DOHH2 (cell line): Measurements from ENCODE around the gene UBE2D2.
"Not testable (repeated sequence)": the region's sequence is repeated elsewhere in the genome, so short reads cannot be mapped to it uniquely, and the experiment has no call there.

Source experiments
- H3F3A ChIP-seq: fragments of 200-600 bp; sonication (generic), shearing (Covaris generic); 2 replicates; pipeline ENCODE4 v1.6.0; 2016; ENCODE audit warnings: antibody characterized with exemption, mild to moderate bottlenecking; ENCODE audit not compliant: control insufficient read depth, insufficient read depth
- H3K27ac ChIP-seq: fragments of 200-600 bp; sonication (generic); 2 replicates; pipeline ENCODE4 v1.5.1; 2014; ENCODE audit warnings: low read depth, mild to moderate bottlenecking, low read length, moderate library complexity
- H3K27me3 ChIP-seq: fragments of 200-600 bp; sonication (generic); 2 replicates; pipeline ENCODE4 v1.6.1; 2014; ENCODE audit warnings: mild to moderate bottlenecking, low read length, mixed read lengths; ENCODE audit not compliant: control insufficient read depth
- H3K36me3 ChIP-seq: fragments of 200-600 bp; sonication (generic); 2 replicates; pipeline ENCODE4 v1.6.1; 2014; ENCODE audit warnings: mild to moderate bottlenecking, low read length, moderate library complexity, mixed read lengths; ENCODE audit not compliant: control insufficient read depth
- H3K4me1 ChIP-seq: fragments of 200-600 bp; sonication (generic); 2 replicates; pipeline ENCODE4 v1.6.1; 2014; ENCODE audit warnings: mild to moderate bottlenecking, low read length, mixed read lengths; ENCODE audit not compliant: control insufficient read depth
- H3K4me2 ChIP-seq: fragments of 200-600 bp; sonication (generic); 2 replicates; pipeline ENCODE4 v1.6.0; 2014; ENCODE audit warnings: mild to moderate bottlenecking, low read length, moderate library complexity
- H3K4me3 ChIP-seq: fragments of 200-600 bp; sonication (generic); 2 replicates; pipeline ENCODE4 v1.5.1; 2014; ENCODE audit warnings: mild to moderate bottlenecking, low read length, mixed read lengths
- H3K79me2 ChIP-seq: fragments of 200-600 bp; sonication (generic); 2 replicates; pipeline ENCODE4 v1.6.1; 2014; ENCODE audit warnings: mild to moderate bottlenecking, low read length, mixed read lengths; ENCODE audit not compliant: control insufficient read depth
- H3K9me2 ChIP-seq: fragments of 200-600 bp; sonication (generic); replicated peaks from 2 replicates; pipeline ENCODE4 v1.6.1; 2014; ENCODE audit warnings: mild to moderate bottlenecking, low read length, mixed read lengths; ENCODE audit not compliant: control insufficient read depth
- H3K9me3 ChIP-seq: fragments of 200-600 bp; sonication (generic); 2 replicates; pipeline ENCODE4 v1.6.1; 2014; ENCODE audit warnings: antibody characterized with exemption, low read length, mixed read lengths; ENCODE audit not compliant: control insufficient read depth, insufficient read depth
- H4K20me1 ChIP-seq: fragments of 200-600 bp; sonication (generic); 2 replicates; pipeline ENCODE4 v1.6.0; 2014; ENCODE audit warnings: low read depth, mild to moderate bottlenecking, antibody characterized with exemption, low read length, moderate library complexity; ENCODE audit not compliant: control insufficient read depth, insufficient read depth
- EZH2phosphoT487 ChIP-seq: fragments of 200-600 bp; sonication (generic); IDR thresholded peaks from 2 replicates; pipeline ENCODE4 v1.6.1; 2017; ENCODE audit warnings: borderline replicate concordance, mild to moderate bottlenecking, antibody characterized with exemption, low read length, moderate library complexity, mixed read lengths
- TF ChIP-seq, protein P1 (sequence below): fragments of 200-600 bp; sonication (generic); IDR thresholded peaks from one replicate; pipeline ENCODE4 v1.5.1; 2014; ENCODE audit warnings: antibody characterized with exemption, mild to moderate bottlenecking, low read depth, low read length; ENCODE audit not compliant: poor library complexity, severe bottlenecking

UBE2D2 gene

DNA sequence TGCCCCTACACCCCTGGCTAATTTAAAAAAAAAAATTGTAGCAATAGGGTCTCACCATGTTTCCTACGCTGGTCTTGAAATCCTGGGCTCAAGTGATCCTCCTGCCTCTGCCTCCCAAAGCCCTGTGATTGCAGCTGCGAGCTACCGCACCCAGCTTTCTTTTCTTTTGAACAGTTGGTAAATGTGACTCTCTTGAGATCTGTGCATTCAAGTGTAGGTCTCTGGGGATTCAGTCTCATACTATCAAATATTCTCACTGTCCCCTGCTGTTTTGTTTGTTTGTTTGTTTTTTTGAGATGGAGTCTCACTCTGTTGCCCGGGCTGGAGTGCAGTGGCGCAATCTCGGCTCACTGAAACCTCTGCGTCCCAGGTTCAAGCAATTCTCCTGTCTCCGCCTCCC, 44.7 kb downstream of the UBE2D2 start:
- Histone ChIP-seq H3K9me2 (no peaks in the 10 kb centered on the region), H3K4me3 (no peak overlapping the region), H3K9me3 (no peaks in the 10 kb centered on the region), H3K79me2 (peaks cover 91% of the 10 kb centered on the region), H3K36me3 (peaks cover 70% of the 10 kb centered on the region), H3K4me2 (no peak overlapping the region), H3K27ac (peak overlapping the region; percentile 18; the same call in 1 of the 2 replicates), H3K4me1 (peaks cover 30% of the 10 kb centered on the region), H4K20me1 (0 out of 2 replicates have a peak, but pooled peaks cover 3% of the 10 kb centered on the region), H3K27me3 (no peaks in the 10 kb centered on the region), H3F3A (peaks cover 6% of the 10 kb centered on the region)
- TF ChIP-seq EZH2phosphoT487 = no peak
- TF ChIP-seq, protein P1, sequence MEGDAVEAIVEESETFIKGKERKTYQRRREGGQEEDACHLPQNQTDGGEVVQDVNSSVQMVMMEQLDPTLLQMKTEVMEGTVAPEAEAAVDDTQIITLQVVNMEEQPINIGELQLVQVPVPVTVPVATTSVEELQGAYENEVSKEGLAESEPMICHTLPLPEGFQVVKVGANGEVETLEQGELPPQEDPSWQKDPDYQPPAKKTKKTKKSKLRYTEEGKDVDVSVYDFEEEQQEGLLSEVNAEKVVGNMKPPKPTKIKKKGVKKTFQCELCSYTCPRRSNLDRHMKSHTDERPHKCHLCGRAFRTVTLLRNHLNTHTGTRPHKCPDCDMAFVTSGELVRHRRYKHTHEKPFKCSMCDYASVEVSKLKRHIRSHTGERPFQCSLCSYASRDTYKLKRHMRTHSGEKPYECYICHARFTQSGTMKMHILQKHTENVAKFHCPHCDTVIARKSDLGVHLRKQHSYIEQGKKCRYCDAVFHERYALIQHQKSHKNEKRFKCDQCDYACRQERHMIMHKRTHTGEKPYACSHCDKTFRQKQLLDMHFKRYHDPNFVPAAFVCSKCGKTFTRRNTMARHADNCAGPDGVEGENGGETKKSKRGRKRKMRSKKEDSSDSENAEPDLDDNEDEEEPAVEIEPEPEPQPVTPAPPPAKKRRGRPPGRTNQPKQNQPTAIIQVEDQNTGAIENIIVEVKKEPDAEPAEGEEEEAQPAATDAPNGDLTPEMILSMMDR = no peak

DNA sequence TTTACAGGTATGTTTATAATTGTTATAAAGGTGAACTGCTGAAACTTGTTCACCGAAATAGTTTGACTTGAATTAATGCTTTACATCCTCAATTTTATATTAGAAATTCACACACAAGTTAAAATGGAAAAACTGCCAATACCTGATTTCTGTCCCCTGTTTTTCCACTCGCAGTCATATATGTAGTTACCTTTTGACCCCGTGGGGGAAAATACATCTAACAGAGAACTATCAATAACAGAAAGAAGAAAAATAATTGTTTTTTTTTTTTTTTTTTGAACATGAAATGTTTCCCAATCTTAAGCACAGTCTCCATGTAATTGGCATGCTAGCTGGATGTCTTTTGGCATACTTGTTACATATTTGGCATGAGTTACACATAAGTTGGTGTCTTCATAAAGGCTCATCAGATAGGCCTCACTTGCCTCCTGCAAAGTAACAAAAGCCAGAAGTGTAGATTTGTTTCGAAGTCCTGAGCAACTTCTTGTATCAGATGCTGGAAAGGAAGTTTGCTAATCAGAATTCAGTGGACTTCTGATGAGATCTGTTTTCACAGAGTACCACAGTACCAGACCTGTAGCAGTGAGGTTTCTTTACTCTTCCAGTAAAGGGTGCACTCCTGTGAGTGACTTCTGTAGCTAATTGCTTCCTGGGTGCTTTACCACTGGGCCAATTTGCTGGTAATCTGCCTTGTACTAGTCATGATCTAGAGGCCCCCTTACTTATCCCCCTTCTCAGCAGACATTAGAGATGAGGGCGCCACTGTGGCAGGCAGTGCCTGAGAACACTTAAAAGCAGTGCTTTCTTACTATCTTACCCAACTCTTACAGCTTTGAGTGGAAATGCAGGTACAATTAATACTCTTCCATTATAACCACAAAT, 50.8 kb downstream of the UBE2D2 start:
- Histone ChIP-seq H3K79me2 (peaks cover 82% of the 10 kb centered on the region), H3K36me3 (peaks cover 73% of the 10 kb centered on the region), H3K4me2 (peak overlapping the region; percentile 22), H3K9me2 (no peaks in the 10 kb centered on the region), H3K4me3 (no peak overlapping the region), H3F3A (peaks cover 16% of the 10 kb centered on the region), H3K27me3 (no peaks in the 10 kb centered on the region), H3K27ac (no peak overlapping the region; the same call in 1 of the 2 replicates), H3K9me3 (no peaks in the 10 kb centered on the region), H4K20me1 (peaks cover 14% of the 10 kb centered on the region; the same call in 1 of the 2 replicates), H3K4me1 (peaks cover 18% of the 10 kb centered on the region)
- TF ChIP-seq EZH2phosphoT487 = no peak
- TF ChIP-seq, protein P1 = no peak

DNA sequence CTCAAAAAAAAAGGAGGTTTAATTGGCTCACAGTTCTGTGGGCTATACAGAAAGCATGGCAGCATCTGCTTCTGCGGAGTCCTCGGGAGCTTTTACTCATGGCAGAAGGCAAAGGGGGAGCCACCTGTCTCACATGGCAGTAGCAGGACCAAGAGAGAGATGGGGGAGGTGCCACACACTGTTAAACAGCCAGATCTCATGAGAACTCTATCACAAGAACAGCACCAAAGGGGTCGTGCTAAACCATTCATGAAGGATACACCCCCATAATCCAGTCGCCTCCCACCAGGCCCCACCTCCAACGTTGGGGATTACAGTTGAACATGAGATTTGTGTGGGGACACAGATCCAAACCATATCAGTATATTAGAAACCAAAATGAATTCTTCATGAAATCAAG, 58.7 kb downstream of the UBE2D2 start:
- no peaks in the 10 kb centered on the region for H3K27me3 ChIP-seq
- no peaks in the 10 kb centered on the region for H3K4me1 ChIP-seq
- no peak overlapping the region for H3K4me2 ChIP-seq
- H3F3A ChIP-seq = peaks cover 20% of the 10 kb centered on the region
- no peak for TF ChIP-seq EZH2phosphoT487
- H3K9me2 ChIP-seq = no peaks in the 10 kb centered on the region
- H4K20me1 ChIP-seq = no peaks in the 10 kb centered on the region
- H3K79me2 ChIP-seq = peaks cover 23% of the 10 kb centered on the region
- H3K36me3 ChIP-seq = peaks cover 86% of the 10 kb centered on the region
- H3K27ac ChIP-seq = no peak overlapping the region
- no peaks in the 10 kb centered on the region for H3K9me3 ChIP-seq
- H3K4me3 ChIP-seq = no peak overlapping the region

DNA sequence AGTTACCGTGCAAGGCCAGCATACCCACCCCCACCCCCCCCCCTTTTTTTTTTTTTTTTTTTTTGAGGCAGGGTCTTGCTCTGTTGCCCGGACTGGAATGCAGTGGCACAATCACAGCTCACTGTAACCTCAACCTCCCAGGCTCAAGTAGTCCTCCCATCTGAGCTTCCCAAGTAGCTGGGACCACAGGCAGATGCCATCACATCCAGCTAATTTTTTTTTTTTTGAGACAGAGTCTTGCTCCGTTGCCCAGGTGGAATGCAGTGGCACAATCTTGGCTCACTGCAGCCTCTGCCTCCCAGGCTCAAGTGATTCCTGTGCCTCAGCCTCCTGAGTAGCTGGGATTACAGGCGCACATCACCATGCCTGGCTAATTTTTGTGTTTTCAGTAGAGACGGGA, 64.3 kb downstream of the UBE2D2 start:
- H3K36me3 ChIP-seq = peaks cover 79% of the 10 kb centered on the region
- H3K27me3 ChIP-seq, H3K9me2 ChIP-seq, H3K4me3 ChIP-seq, H3K27ac ChIP-seq, H3K9me3 ChIP-seq, H3K4me1 ChIP-seq, H3K4me2 ChIP-seq, H3K79me2 ChIP-seq, H4K20me1 ChIP-seq: not testable (repeated sequence)
- peaks cover 34% of the 10 kb centered on the region for H3F3A ChIP-seq
